Fibroblast of skin of abdomen (primary cell): ENCODE measurements around the gene RPS19.

Experiments used
- DNase-seq: peaks from one replicate; pipeline ENCODE4 v3.0.0-alpha.2; 2013

Gene RPS19

DNA sequence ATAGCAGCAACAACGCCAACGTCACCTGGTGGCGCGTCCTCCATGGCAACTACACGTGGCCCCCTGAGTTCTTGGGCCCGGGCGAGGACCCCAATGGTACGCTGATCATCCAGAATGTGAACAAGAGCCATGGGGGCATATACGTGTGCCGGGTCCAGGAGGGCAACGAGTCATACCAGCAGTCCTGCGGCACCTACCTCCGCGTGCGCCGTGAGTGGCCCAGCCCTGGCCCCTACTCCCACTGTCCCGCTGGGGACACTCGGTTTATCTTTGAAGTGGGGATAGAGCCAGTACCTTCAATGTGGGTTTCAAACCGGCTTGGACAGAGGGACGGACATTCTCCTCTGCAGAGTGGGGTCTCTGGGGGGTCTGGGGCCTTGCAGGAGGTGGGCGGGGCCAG lies 19.0 kb downstream of the RPS19 start:
- DNase-seq, result no peak

DNA sequence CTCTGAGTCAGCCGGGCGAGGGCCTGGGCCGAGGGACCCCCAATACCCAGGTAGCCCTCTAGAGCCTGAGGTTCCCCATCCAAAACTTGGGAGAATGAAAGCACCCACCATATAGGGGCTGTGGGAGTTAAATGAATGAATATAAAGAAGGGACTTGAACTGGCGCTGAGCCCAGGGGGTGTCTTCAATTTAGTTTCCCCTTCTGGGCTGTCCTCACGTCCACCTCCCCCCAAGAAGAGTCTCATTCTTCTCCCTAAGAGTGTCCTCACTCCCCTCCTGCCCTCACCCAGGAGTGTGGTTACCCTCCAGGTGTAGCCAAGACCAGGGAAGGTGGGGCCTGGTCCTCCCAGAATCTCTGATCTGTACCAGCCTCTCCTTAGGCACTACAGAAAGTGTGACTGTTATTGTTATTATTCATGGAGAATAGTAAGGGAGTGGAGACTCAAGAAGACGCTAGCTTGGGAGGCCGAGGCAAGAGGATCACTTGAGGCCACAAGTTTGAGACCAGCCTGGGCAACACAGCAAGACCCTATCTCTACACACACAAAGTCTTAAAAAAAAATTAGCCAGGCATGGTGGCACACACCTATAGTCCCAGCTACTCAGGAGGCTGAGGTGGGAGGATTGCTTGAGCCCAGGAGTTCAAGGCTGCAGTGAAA lies 19.7 kb downstream of the RPS19 start:
- no peak for DNase-seq

DNA sequence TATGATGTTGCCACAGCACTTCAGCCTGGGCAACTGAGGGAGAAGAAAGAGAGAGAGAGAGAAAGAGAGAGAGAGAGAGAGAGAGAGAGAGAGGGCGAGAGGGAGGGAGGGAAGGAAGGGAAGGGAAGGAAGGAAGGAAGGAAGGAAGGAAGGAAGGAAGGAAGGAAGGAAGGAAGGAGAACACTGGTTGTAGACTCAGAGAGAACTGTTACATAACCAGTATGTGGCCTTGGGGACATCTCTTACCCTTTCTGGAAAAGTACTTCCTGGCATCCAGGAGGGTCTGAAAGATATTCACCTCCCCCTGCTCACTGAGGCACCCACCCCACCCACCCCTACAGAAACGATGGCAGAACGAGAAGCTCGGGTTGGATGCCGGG lies 20.3 kb downstream of the RPS19 start:
- DNase-seq, result no peak

DNA sequence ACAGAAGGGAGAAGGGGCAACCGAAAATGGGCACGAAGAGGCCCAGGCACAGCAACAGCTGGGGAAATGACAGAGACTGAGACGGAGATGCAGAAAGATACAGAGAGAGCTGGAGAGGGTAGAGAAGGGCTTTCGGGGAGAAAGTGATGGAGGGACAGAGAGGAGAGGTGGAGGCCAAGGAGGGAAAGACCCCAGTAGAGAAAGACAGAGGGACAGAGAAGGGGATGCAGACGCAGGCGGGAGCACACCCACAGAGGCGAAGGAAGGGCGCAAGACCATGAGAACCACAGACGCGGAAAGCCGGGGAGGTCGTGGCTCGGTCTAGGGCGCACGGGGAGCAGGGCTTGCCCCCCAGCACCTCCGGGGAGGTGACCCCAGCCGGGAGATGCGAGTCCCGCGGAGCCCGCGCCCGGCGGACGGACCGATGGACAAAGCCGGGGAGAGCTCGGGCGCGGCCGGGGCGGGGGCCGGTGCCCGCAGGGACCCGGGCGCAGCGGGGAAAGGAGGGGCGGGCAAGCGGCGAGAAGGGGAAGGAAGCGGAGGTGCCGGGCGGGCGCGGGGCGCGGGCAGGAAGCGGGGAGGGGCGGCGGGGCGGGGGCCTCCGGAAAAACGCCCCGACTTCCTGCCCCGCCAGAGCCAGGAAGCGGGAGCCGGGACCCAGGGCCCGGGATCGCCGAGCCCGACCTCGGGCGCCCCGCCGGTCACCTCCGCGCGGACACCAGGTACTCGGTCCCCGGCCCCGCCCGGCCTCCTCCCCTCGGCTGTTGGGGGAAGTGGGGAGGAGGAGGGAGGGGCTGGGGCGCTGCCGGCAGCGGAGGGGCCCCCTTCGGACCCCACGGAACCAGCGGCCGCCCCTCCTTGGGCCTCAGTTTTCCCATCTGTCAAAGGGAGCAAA lies 22.8 kb downstream of the RPS19 start, which contains the start of gene ARHGEF1:
Gene ARHGEF1 (plus strand): TSS at position 617 of the 895 bp plus-strand sequence. CDS start 4,899 bp downstream, outside the sequence.
- DNase-seq, result peak; percentile 30

DNA sequence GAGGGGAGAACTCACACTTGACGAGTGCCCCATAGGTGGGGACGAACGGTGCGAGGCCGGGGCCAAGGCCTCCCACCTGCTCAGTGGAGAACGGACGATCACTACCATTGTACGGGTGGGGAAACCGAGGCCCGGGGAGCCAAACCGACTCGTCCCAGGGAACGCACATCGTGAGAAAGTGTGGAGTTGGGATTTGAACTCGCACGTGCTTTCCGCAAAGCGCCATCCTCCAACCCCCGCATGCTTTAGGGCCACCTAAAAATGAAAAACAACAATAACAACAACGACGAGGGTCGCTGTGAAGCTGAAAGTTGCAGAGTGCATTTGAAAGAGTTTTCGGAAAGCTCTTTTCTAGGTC lies 23.4 kb downstream of the RPS19 start:
- no peak for DNase-seq

DNA sequence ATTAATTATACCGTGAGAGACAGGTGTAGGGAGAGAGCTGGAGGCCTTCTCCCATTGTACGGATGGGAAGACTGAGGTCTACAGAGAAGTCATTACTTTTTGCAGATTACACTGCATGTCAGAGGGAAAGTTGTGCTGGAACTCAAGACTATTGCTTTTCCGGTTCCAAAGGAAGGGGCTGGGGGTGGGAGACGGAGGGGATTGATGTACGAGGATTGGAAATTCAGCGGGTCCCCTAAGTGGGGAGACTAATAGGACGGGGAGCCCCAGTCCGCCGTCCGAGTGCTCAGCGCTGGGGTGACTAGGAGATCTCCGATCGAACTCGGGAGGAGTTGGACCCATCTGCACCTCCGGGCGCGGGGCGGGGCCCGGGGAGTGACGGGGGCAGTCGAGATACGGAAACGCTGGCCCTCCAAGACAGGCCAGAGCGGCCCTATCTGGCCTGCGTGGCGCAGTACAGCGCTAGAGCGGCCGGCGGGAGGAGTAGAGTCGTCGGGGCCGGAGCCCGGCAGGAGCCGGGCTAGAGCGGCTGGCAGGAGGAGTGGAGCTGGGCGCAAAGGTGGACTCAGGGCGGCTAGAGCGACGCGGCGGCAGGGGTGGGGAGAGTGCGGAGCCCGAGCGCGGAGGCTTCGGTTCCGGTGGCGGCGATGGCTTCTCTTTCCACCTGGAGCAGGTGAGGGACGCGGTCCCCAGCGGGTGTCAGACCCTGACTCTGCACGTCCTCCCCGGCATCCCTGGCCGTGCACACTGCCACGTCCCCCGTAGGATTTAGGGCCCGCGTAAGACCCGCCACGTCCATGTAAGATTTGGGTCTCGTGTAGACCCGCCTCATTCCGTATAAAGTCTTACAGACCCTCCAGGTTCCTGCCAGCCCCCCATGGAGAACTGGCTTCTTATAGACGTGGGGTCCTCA lies 24.0 kb downstream of the RPS19 start:
- DNase-seq, result peak; percentile 97

DNA sequence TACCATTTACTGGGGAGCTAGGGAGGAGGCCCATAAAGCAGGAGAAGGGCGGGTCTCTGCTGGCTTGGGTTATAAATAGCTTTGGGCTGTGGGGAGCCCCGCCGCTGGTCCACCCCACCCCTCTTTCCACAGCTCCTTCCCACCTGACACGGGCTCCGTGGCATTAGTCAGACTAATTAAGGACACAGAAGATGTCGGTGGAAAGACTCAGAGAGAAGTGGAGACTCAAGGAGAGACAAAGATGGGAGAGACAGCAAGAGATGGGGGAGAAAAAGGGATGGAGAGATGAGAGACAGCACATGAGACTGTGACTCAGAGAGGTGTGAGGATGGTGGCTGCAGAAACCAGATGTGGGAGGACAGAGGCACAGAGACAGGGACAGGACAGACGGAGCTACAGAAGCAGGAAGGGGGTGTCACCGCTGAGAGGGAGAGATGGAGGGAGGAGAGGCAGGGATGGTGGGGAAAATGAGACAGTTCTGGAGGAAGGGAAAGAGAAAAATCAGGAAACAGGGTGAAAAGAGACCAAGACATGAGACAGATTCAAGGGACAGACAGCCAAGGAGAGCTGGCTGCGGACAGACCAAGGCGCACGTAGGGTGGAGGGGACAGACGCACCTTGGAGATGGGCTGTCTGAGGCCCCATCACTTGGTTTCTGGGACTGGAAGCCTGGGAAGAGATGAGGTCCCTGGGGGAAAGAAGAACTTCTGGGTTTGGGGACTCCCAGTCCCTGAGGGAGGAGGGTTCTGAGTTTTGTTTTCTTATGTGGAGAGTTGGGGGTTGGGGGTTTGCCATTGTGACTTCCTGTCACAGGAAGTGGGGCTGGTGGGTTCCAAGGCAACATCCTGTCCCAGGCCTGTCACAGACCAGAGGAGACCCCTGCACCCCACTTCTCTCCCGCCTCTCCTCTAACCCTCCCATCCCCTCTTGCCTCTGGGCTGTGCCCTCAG lies 27.0 kb downstream of the RPS19 start:
- no peak for DNase-seq

DNA sequence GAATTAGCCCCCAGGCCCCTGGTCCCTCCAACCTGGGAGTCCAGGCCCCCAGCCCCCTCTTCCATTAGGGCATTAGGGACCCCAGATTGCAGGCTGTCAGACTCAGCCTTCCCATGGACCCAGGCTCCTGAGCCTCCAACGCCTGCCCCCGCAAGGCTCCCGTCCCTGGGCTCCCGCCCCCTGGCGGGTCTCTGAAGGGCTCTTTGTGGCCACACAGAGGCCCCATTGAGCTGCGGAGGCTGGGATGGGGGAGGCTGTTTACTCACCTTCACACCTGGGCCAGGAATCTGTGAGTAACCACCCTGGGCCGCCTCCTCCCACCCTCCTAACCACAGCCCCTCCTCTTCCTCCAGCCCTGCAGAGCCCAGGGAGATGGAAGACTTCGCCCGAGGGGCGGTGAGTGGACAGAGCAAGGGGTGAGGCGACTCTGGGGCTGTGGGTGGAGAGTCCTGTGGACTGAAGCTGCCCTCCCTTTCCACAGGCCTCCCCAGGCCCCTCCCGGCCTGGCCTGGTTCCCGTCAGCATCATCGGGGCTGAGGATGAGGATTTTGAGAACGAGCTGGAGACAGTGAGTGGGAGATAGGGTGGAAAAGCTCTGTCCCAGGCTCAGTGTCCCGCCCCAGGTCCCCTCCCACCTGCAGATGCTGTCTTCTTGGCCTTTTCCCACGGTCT lies 27.8 kb downstream of the RPS19 start:
- DNase-seq, result peak; percentile 20

DNA sequence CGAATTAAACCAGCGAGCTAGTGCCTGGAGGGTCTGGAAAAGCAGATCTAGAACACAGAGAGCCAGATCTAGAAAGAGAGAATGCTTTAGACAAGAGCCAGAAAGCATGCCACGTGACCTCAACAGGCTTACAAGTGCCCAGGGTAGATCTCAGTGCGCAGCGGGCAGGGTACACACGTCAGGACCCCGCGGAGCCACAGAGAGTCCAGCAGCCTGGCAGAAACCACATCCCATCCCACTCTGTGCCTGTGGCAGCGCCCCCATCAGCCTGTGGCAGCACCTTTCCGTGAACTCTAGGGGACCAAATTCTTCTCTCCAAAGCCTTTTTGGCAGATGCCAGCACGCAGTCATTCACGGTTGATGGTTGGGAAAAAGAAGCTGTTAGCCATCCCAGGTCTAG lies 28.9 kb downstream of the RPS19 start:
- no peak for DNase-seq

DNA sequence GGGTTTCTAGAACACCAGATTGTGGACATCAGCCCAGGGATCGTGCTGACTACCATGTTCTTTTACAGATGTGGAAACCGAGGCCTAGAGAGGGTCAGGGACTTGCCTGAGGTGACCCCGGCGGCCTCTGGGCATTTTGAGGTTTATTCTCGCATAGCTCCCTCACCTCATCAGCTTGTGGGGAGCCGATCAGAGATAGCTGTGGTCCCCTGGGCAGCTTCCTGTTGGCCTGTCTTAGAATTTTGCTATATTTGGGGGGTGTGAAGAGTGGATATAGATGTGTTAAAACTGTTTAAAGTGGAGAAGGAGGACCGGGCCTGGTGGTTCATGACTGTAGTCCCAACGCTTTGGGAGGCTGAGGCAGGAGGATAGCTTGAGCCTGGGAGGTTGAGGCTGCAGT lies 29.8 kb downstream of the RPS19 start:
- DNase-seq, result no peak

DNA sequence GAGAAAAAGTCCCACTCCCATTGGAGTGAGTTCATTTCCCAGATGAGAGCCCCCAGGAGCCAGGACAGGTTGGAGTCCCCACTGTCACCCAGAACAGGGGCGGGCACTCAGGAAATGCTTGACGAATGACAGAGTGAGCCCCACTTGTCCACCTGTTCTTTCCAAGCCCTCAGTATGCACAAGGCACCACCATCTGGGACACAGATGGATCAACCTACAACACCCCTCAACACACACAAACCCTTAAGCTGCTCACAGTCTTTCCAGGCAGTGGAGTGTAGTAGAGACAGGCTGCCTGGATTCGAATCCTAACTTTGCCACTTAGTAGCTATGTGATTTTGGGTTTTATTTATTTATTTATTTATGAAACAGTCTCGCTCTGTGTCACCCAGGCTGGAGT lies 30.9 kb downstream of the RPS19 start:
- DNase-seq, result no peak

DNA sequence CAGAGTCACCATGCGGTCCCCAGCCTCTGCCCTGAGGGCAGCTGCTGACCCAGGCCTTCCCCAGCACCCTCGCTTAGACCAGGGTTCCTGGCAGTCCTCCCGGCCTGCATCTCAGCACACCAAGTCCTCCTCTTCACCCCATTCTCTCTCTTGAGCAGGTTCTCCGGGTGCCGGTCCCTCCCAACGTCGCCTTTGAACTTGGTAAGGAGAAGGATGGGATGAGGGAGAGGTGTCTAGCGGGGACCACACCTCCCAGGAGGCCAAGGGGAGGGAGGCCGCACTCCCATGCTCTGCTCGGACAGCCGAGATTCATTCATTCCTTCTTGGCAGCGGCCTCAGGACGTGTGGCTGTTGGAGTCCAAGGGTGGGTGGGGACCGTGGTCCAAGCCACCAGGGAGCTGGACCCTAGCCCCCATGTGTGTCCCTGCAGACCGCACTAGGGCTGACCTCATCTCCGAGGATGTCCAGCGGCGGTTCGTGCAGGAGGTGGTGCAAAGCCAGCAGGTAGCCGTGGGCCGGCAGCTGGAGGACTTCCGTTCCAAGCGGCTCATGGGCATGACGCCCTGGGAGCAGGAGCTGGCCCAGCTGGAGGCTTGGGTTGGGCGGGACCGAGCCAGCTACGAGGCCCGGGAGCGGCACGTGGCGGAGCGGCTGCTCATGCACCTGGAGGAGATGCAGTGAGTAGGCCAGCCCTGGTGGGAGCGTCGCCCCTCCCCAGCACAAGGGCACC lies 32.3 kb downstream of the RPS19 start:
- DNase-seq, result no peak

DNA sequence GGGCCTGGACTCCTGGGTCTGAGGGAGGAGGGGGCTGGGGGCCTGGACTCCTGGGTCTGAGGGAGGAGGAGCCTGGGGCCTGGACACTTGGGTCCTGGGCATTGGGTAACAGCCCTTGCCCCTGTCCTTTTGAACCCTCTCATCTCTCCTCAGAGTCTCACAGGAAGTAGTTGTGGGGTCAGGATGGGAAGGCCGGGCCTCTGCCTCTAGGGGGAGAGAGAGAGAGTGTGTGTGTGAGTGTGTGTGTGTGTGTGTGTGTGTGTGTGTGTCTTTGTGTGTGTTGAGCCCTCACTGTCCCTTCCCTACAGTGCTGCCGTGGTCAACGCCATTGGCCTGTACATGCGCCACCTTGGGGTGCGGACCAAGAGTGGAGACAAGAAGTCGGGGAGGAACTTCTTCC lies 33.8 kb downstream of the RPS19 start:
- no peak for DNase-seq

DNA sequence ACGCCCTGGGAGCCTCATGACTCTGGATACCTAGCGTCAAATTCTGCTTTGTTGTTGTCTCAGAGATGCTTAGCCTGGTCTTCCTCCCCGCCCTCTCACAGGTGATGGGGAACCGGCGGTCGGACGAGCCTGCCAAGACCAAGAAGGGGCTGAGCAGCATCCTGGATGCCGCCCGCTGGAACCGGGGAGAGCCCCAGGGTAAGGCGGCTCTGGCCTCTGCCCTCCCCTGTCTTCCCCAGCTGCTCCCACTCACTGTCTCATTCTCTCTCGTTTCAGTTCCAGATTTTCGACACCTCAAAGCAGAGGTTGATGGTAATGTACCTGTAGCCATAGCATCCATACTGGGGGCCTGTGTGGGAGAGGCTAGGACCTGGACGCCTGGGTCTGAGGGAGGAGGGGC lies 34.3 kb downstream of the RPS19 start:
- DNase-seq, result no peak

DNA sequence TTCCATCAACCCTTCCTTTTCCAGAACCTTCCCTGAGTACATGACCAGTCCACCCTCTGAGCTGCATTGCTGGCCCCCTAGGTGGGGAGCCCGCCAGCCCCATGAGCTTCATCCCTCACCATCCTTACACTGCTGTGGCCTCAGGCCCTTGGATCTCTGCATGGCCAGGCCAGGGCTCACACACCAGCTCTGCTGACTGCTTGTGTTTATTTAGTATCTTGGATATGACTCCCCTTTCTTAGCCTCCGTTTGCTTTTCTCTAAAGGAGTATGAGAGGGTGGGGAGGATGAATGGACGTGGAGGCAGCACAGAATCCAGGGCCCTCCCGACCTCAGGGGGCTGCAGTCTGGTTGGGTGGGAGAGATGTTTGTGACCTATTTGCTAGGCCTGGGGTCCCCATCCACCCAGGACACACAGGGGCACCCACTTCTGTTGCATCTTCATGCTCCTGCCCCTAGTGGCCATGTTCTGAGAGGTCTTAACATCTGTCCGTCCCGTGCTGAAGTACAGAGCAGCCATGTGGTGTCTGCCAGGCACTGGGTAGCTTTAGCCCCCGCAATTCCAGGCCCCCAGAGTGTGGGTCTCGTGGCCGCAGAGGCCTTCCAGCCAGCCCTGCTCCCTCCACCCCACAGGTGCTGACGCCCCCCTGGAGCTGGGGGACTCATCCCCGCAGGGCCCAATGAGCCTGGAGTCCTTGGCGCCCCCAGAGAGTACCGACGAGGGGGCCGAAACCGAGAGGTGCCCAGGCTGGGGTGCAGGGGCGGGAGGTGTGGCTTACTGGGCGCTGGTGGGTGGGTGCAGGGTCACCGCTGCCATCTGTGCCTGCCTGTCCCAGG lies 35.9 kb downstream of the RPS19 start:
- no peak for DNase-seq

DNA sequence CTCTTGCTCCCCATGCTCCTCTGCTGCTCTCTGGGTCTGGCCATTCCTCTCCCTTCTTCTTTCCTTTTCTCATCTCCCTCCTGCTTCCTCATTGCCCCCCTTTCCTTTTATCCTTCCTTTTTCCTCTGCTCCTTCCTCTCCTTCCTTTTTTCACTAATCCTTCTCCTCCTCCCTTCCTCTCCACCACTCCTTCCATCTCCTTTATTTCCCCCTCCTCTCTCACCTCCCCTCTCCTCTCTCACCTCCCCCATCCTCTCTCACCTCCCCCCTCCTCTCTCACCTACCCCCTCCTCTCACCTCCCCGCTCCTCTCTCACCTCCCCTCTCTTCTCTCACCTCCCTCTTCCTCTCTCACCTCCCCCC lies 36.5 kb downstream of the RPS19 start:
- no peak for DNase-seq

DNA sequence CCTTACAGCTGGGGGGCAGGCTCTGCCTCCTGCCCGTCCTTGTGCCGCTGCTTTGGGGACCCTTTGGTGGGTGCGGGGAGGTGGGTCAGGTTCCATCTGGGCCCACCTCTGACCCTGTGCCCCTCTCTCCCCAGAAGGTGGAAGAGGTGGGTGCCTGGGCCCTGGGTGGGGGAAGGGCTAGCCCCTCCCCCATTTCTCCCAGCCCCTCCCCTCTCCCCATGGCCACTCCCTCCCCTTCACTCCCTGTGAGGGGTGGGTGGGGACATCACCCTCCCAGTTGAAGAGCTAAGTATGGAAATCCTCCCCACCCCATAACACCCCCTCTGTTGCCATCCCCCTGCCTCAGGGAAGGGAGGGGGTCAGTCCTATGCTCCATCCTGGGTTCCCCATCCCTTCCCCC lies 37.1 kb downstream of the RPS19 start:
- DNase-seq, result no peak

DNA sequence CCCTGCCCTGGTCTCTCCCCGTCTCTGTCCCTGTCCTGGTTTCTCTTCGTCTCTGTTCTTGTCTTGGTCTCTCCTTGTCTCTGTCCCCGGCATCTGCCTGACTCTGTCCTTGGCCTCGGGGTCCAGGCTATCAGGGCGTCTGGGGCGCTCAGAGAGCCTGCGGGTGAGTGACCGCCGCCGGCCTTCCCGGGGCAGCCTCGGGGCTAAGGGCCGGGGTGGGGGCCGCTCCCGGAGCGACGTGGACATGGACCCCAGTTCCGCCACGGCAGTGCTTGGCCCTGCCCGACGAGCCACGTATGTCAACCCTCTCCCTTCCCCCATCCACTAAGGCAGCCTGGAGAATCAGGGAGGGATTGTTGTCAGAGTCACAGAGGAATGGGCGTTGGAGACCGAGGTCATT lies 37.8 kb downstream of the RPS19 start:
- DNase-seq, result no peak

DNA sequence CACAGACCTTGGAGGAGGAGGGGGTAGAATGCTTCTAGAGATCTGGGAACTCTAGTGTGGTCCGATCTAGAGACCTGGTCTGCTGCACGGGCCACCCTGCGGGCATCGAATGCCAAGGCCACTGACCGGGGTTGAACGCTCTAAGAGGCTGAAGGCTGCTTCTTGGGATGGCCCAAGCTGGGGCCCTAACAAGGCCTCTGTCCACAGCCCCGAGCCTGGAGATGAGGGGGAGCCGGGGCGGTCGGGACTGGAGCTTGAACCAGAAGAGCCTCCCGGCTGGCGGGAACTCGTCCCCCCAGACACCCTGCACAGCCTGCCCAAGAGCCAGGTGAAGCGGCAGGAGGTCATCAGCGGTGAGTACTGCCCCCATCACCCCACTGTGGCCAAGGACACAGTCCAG lies 38.2 kb downstream of the RPS19 start:
- no peak for DNase-seq
